ENCODE data around the gene THY1.
A peak's percentile ranks its signal among the peaks of the same experiment; 100 is the strongest.

Gene THY1

DNA sequence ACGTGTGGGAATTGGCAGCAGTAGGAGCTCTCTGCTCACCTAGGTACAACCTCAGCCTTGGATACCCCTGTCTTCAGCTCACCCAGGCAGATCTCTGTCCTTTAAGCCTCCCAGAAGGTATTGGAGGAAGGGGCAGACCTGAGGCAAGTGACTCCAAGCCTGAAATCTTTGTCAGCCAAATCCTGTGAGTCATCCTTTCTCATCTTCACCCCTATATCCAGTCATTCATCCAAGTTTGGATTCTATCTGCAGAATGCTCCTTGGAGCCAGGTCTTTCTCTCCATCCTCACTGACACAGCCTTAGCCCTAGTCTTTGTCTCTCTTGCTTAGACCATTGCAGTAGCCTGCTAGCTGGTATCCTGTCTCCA lies 10.4 kb upstream of the THY1 start:
- peak; percentile 72 for FAIRE-seq
- no peak for TF ChIP-seq POLR2A (IDR thresholded peaks at IDR 0.05; ENCODE audit: low read depth, low read length)
- no peak for DNase-seq (ENCODE audit: insufficient read length, low spot score)

DNA sequence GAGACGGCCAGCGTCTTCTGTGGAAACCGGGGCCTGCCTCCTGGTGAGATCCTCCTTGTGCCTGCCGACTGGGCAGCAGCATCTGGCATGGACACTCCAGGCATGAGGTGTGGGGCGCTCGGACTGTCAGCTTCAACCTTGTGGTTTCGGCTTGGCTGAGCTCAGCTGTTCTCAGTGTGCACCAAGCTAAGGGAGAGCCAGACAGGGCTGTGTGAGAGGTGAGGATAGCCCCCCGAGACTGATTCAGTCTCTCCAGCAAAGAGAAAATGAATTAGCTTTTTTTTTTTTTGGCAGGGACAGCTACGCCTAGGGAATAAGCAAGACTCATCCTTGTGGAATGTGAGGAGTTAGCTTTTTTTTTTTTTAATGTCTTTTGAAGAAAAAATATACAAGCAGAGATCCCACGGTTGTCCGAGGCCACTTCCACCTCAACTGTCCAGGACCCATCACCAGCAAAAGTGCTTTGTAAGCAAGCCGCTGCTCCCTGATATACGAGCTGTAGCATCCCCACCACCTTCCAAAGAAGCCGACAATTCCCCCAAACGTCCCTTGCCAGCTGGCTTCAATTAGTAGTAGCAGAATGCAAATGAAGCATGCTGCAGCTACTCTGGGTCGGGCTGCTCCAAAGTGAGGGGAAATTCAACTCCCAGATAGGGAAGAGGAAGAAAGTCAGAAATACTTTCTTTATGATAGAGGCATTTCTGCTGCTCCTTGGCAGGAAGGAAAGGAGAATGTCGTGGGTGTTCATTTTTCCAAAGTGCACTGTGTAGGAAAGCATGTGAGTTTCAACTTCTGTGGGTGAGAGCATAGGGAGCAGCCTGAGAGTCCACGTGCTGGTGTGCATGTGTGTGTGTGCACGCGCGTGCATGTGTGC lies 9.7 kb upstream of the THY1 start:
- no peak for FAIRE-seq
- no peak for DNase-seq (ENCODE audit: insufficient read length, low spot score)
- peak; percentile 15; the same call in 1 of the 2 replicates for TF ChIP-seq POLR2A (IDR thresholded peaks at IDR 0.05; ENCODE audit: low read depth, low read length)

DNA sequence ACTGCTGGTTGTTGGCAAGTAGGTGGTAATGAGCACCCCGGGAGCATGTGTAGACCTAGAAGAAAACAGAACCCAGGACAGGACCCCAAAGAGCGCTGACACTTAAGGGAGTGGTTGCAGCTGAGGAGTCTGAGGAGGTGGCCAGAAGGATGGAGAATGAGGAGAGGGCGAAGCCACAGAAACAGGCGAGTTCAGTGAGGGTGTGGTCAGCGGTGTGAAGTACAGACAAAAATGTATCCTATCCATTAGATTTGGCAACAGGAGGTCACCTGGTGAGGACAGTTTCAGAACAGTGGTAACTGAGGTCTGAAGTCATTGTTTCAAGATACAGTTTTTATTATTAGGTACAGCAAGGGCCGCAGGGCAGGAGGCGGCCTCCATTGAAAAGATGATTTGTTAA lies 8.6 kb upstream of the THY1 start:
- FAIRE-seq, result no peak
- no peak for DNase-seq (ENCODE audit: insufficient read length, low spot score)
- no peak for TF ChIP-seq POLR2A (IDR thresholded peaks at IDR 0.05; ENCODE audit: low read depth, low read length)

DNA sequence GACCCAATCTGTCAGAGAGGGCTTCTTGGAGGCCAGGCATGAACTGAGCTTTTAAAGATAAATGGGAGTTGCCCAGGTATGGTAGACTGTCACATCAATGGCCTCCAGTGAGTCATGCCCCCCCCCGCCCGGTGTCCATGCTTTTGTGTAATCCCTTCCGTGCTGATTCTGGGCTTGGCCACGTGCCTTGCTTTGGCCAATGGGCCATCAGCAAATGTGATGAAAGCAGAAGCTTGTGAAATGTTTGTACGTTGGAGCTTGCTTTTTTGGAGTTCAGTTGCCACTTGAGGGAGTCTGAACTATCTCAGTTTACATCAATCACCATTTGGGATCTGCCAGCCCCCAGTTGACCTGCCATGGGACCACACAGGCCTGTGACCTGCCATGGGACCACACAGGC lies 4.3 kb upstream of the THY1 start:
- no peak for TF ChIP-seq POLR2A (IDR thresholded peaks at IDR 0.05; ENCODE audit: low read depth, low read length)
- FAIRE-seq (no peak), DNase-seq (ENCODE audit: insufficient read length, low spot score) (no peak)

DNA sequence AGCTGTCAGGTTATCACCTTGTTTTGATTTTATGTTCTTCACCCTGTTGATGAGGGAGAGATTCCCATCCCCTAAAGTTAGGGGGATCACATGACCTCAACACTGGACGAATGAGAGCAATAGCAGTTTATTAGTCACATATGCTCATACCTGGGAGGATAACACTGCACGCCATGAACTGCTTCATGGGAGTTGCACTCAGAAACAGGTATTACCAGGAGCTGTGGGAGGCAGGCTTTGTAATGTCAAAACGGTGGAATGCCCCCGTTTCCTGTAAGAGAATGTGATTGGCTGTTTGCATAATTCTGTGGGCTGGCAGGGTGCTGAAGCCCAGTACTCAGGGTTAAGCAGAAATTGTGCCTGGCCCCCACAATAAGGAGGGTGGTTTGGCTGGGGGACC lies 3.2 kb upstream of the THY1 start:
- DNase-seq (ENCODE audit: insufficient read length, low spot score) (no peak), FAIRE-seq (no peak)
- TF ChIP-seq POLR2A (IDR thresholded peaks at IDR 0.05; ENCODE audit: low read depth, low read length), result no peak

DNA sequence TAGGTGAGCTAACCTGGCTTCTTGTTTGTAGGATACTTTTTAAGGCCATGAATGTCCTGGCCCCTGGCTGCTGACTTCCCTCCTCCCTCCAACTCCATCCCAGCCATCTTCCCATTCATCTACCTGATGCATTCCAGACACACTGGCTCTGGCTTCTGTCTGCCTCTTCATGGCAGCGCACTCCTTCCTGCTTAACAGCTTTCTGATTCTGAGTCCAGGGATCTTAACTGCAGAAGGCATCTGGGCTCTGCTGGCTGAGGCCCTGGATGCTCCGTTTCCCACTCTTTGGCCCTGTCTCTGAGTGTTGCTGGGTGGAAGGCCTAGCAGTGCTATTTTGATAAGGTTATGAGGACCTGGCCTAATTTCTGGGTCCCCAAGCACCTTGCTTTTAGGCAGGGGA lies 1.8 kb upstream of the THY1 start:
- no peak for FAIRE-seq
- no peak for DNase-seq (ENCODE audit: insufficient read length, low spot score)
- TF ChIP-seq POLR2A (IDR thresholded peaks at IDR 0.05; ENCODE audit: low read depth, low read length), result no peak

DNA sequence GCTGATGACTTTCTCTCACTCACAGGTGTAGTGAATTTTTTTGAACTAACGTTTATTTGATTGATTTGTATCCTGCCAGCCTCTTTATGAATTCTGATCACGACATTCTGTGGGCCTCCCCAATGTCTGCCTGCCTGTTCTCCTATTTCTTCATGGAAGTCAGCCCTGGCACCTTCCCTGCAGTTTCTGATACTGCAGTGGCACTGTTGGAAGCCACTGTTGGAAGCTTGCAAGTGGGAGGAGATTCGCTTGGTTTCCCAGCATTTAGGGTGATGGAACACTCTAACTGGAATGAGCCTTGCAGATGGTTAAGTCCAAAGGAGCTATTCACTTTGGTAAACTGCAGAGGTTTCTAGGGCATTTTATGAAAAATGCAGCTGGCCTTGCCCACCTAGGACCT lies 1.3 kb upstream of the THY1 start:
- DNase-seq (ENCODE audit: insufficient read length, low spot score), result no peak
- FAIRE-seq, result no peak
- no peak for TF ChIP-seq POLR2A (IDR thresholded peaks at IDR 0.05; ENCODE audit: low read depth, low read length)

DNA sequence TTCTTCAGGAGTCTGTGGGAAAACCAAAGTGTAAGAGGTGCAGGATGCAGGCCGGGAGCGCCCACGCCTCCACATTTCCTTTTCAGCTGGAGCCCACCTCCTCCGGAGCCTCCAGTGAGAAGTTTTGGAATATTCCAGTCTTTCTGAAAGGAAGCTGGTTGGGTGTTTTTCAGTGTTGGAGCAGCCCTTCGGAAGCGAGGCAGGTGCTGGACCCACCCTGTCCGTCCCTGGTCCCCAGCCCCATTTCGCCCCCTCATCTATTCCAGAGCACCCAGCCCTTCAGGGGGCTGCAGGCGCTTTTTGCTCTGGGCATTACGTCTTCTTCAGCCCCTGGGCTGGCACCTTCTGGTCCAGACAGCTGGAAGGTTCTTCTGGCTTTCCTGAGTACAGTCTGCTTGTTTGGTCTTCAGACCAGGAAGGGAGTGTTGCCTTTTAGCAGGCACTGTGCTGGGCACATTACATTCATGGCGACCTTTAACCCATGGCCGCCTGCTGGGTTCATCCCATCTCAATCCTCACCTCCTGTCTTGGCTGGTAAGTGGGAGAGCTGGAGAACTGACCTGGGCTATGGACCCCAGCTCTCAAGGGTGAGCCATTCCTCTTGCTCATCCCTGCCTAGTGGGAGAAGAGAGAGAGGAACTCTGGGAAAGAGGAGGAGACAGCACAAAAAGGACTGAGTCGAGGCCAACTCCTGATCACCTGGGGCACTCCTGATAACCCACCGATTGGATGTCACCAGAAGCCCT lies 710 bp upstream of the THY1 start:
- DNase-seq (ENCODE audit: insufficient read length, low spot score) (no peak), FAIRE-seq (no peak)
- TF ChIP-seq POLR2A (IDR thresholded peaks at IDR 0.05; ENCODE audit: low read depth, low read length), result no peak

DNA sequence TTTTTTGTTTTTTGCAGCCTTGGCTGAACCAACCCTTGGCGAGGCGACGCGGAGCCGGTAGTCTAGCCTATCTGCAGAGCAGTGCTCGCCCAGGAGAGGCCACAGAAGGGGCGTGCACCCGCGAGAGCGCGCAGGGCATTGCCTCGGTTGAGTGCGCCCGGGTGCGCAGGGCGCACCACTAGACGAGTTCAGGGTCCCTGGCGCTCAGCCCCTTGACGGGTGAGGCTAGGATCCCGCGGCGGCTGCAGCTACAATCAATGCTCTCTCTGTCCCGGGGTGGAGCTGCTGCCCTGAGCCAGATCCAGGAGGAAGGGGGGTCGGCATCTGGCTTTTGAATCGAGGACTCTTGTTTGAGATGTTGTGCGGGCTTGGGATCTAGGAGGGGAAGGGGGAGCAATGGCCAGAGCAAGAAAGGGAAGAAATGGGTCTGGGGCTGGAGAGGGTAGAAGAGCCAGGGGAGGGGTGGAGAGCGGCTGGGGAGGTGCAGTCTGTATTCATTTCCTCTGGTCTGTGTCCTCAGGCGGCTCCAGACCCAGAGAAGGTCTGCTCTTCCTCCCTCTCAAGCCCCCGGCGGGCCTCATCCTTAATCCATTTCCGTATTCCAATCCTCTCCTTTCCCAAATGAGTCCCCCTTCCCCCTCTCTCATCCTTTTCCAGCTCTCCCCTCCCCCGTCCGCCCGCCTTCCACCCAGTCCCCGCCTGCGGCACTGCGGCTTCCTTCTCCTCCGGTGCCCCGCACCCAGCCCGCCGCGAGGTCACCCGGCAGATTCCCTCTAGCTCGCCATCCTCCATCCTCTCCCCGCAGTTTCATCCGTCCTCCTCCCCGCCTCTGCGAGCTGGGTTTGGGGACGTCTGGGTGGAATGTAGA lies 797 bp downstream of the THY1 start:
- no peak for FAIRE-seq
- DNase-seq (ENCODE audit: insufficient read length, low spot score), result no peak
- no peak for TF ChIP-seq POLR2A (IDR thresholded peaks at IDR 0.05; ENCODE audit: low read depth, low read length)

DNA sequence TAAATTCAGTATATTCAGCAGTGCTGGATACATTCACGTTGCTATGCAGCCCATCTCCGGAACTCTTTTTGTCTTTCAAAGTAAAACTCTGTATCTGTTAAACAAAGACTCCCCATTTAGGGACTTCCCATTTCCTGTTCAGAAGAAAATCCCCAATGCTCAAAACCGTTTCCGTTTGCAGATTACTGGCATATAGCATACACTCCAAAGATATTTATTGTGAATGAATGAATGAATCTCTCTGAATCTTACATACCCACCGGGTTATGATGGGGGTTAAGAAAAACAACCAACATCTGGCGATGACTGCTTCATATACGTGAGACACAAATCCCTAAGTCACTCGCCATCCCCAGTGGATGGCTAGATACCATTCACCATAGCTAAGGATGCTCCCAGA lies 1.6 kb downstream of the THY1 start:
- FAIRE-seq (no peak), DNase-seq (ENCODE audit: insufficient read length, low spot score) (no peak)
- no peak for TF ChIP-seq POLR2A (IDR thresholded peaks at IDR 0.05; ENCODE audit: low read depth, low read length)

DNA sequence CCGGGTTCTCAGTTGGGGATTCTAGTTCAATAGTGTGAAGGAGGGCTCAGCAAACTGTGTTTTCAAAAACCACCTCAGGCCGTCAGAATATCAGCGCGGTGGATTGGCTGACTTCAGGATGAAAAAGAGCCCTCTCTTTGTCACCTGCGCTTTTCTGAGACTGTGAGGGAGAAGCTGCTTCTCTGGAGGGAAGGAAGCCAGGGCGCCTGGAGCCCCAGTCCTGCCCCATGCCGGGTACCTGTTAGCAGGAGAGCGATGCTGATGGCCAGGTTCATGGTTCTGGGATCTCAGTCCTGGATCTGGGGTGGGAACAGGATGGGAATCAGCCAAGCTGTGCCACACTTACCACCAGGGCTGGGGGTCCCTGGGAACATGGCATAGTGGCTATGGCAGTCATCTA lies 2.3 kb downstream of the THY1 start:
- FAIRE-seq, result no peak
- no peak for TF ChIP-seq POLR2A (IDR thresholded peaks at IDR 0.05; ENCODE audit: low read depth, low read length)
- no peak for DNase-seq (ENCODE audit: insufficient read length, low spot score)

DNA sequence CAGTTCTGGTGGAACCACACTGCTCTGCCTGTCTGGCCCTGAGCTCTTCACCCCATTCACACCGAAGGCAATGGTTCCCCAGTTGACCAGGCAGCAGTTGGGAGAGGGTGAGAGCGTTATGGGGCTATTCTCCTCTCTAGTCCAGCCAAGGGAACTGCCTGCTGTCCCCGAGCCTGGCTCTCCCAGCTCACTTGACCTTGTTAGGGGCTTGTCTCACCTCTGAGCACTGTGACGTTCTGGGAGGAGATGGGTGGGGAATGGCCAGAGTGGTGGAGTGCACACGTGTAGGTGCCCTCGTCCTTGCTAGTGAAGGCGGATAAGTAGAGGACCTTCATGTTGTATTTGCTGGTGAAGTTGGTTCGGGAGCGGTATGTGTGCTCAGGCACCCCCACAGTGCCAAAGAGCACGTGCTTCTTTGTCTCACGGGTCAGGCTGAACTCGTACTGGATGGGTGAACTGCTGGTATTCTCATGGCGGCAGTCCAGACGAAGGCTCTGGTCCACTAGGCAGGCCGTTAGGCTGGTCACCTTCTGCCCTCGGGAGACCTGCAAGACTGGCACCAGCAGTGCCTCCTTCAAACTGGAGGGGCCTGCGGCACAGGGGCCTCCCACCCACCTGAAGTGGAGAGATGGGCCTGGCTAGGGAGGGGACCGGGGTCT lies 3.0 kb downstream of the THY1 start:
- no peak for TF ChIP-seq POLR2A (IDR thresholded peaks at IDR 0.05; ENCODE audit: low read depth, low read length)
- DNase-seq (ENCODE audit: insufficient read length, low spot score) (no peak), FAIRE-seq (no peak)

DNA sequence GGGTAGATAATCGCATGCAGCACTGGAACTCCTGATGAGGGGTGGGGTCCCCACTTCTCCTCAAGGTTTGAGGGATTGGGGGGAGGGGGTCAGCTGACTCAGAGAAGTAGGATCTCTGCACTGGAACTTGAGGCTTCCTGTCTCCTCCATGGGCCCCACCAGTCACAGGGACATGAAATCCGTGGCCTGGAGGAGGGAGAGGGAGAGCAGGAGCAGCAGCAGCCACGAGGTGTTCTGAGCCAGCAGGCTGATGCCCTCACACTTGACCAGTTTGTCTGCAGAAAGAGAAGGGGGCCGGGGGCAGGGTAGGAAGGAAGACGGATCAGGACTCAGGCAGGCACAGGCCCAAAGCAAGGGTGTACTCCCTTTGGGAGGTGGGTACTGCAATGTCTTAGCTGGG lies 3.7 kb downstream of the THY1 start:
- FAIRE-seq (no peak), DNase-seq (ENCODE audit: insufficient read length, low spot score) (no peak)
- no peak for TF ChIP-seq POLR2A (IDR thresholded peaks at IDR 0.05; ENCODE audit: low read depth, low read length)

DNA sequence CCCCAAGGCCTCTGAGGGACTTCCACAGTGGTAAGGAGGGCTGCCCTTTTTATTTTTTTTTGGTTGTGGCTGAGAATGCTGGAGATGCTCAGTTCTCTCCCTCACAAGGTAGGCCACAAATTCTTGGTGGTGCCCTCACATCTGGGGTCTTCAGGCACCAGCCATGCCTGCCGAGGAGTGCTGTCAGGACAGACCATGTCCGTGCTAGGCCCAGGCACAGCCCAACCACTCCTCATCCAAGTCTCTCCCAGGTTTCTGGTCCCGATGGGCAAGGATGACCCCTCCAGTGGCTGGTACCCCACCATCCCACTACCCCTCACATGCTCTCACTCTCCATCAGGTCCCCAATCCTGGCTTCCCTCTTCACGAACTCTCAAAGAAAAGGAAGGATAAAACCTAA lies 4.2 kb downstream of the THY1 start:
- FAIRE-seq, result no peak
- DNase-seq (ENCODE audit: insufficient read length, low spot score), result no peak

More for the DNA sequence above, 4.2 kb downstream of the THY1 start:
- no peak for TF ChIP-seq POLR2A (IDR thresholded peaks at IDR 0.05; ENCODE audit: low read depth, low read length)

Measured in H54 (cell line).